Brain microvascular endothelial cell (primary cell): ENCODE data around the gene TUBA3D.
"Not testable (repeated sequence)": the region's sequence is repeated elsewhere in the genome, so short reads cannot be mapped to it uniquely, and the experiment has no call there.

ENCODE experiments used
- DNase-seq: peaks from one replicate; pipeline ENCODE4 v3.0.0-alpha.2; 2020
- H3K27ac ChIP-seq: fragments of 250-450 bp; sonication (Bioruptor Pico); 2 replicates; pipeline ENCODE4 v1.5.1; 2020; ENCODE audit warnings: mild to moderate bottlenecking, moderate library complexity
- H3K27me3 ChIP-seq: fragments of 250-450 bp; sonication (Bioruptor Pico); replicated peaks from 2 replicates; pipeline ENCODE4 v1.5.1; 2020; ENCODE audit warnings: mild to moderate bottlenecking
- H3K36me3 ChIP-seq: fragments of 250-450 bp; sonication (Bioruptor Pico); replicated peaks from 2 replicates; pipeline ENCODE4 v1.5.1; 2020; ENCODE audit warnings: mild to moderate bottlenecking
- H3K4me3 ChIP-seq: 2 replicates; pipeline ENCODE4 v1.5.1; 2011; ENCODE audit warnings: low read depth, mild to moderate bottlenecking, control low read depth, low read length, moderate library complexity
- CTCF ChIP-seq: IDR thresholded peaks from 2 replicates; pipeline ENCODE4 v1.5.1; 2011; ENCODE audit warnings: low read depth, mild to moderate bottlenecking, moderate library complexity, low read length, control low read depth, inconsistent platforms; ENCODE audit errors: missing control alignments
- in situ Hi-C: cut with HindIII; loops from 2 replicates; pipeline ENCODE4 v1.10.0; 2017; ENCODE audit warnings: low sequenced_read_pairs, low pct_ligation_motif_present

The TUBA3D gene

DNA sequence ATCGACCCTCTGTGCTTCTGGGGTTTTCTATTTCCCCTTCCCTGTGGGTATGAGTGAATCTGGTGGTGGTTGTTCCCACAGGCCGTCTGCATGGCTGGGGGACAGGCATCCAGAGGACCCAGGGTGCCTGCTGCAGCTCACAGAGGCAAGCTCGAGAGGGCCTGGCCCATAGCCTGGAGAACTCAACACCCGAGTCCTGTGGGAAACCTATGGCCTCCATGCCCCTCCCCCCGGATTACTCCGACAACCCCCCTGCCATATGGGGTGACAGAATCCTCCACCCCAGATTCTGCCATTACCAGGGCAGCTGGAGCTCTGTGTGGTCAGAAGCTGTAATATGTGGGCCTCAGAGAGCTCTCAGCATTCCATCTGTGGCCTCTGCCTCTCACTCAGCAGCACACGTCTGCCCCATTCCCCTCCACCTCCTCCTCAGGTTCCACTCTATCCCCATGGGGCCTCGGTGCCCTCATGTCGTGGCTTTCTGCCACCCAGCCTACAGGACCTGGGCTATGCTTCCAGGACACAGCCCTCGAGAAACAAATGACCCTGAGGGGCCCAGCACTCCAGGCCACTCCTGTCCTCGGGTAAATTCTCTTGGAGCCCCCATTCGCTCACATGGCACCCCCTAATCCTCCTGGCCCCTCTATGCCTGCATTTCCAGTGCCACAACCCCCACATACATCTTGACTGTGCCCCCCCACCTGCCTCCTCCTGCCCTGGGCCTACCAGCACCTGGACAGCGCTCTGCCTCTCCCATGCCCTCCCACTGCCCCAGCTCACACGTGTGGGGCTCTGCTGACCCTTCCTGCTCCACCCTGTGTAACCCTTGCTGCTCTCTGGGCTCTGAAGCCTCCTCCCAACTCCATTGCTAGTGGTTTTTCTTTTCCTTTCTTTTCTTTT lies 12.6 kb downstream of the TUBA3D start:
- no peak for DNase-seq
- no peak for TF ChIP-seq CTCF
- H3K4me3 ChIP-seq, result no peak overlapping the region
- in situ Hi-C loops, result no loop called here
- H3K27me3 ChIP-seq, result no peaks in the 10 kb centered on the region
- H3K36me3 ChIP-seq, result no peaks in the 10 kb centered on the region
- no peak overlapping the region for H3K27ac ChIP-seq

DNA sequence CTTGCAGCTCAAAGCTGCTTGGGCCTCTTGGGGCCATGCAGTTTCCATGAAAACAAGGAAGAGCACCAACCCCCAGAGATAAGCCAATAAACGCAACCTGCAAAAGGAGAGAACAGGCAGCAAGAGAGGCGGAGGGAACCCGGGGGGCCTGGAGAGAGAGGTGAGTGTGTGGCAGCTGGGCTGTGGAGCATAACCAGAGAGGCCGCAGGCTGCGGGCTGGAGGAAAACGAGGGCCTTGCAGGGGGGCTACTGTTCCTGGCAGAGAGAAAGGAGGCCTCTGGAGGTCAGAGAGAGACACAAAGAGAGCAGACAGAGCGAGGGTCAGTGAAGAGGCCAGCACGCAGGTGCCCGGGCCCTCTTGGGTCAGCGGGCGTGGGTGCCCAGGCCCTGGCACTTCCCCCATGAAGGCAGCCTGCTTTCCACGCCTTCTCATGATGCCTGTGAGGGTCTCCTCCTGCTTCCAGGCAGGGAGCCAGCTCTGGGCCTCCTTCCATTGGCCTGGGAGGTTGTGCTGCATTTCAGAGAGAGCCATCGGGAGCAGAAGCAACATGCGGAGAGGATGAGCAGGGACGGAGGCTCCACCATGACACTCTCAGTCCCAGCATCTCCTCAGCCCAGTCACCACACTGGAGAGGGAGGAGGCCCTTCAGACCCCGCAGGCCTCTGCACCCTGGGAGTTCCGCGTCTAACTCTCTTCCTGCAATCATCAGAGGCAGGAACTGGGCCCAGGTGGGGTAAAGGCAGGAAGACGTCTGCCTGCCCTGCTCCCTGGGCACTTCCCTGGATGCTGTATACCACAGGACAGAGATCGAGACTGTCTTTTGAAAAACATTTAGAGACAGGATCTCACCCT lies 14.9 kb downstream of the TUBA3D start:
- peak overlapping the region; percentile 62 for H3K4me3 ChIP-seq
- H3K27me3 ChIP-seq, DNase-seq, H3K27ac ChIP-seq, H3K36me3 ChIP-seq, in situ Hi-C loops: not testable (repeated sequence)

- H3K27me3 ChIP-seq, H3K27ac ChIP-seq, DNase-seq, H3K36me3 ChIP-seq, in situ Hi-C loops: not testable (repeated sequence)
- peak overlapping the region; percentile 62 for H3K4me3 ChIP-seq
Measured at GRCh38 chr2:131491469-131491836, 15.5 kb downstream of the TUBA3D start.

- Histone ChIP-seq H3K27ac (peak within 1 kb of the TSS; percentile 74), H3K4me3 (peak within 1 kb of the TSS; percentile 79)
- H3K36me3 ChIP-seq, H3K27me3 ChIP-seq, in situ Hi-C loops, DNase-seq: not testable (repeated sequence)
Measured at GRCh38 chr2:131492015-131492417, 16.1 kb downstream of the TUBA3D start, which contains the start of gene MZT2A. TSS of gene MZT2A (minus strand) at chr2:131492397. CDS start at chr2:131492376, 21 bp downstream.

GRCh38 chr2:131492418-131493198 lies 16.7 kb downstream of the TUBA3D start:
- DNase-seq, result peak; percentile 89
- peak; percentile 83 for TF ChIP-seq CTCF
- Histone ChIP-seq H3K36me3 (no peaks in the 10 kb centered on the region), H3K4me3 (peak overlapping the region; percentile 79), H3K27me3 (no peaks in the 10 kb centered on the region), H3K27ac (peak overlapping the region; percentile 74)
- in situ Hi-C loops, result no loop called here

DNA sequence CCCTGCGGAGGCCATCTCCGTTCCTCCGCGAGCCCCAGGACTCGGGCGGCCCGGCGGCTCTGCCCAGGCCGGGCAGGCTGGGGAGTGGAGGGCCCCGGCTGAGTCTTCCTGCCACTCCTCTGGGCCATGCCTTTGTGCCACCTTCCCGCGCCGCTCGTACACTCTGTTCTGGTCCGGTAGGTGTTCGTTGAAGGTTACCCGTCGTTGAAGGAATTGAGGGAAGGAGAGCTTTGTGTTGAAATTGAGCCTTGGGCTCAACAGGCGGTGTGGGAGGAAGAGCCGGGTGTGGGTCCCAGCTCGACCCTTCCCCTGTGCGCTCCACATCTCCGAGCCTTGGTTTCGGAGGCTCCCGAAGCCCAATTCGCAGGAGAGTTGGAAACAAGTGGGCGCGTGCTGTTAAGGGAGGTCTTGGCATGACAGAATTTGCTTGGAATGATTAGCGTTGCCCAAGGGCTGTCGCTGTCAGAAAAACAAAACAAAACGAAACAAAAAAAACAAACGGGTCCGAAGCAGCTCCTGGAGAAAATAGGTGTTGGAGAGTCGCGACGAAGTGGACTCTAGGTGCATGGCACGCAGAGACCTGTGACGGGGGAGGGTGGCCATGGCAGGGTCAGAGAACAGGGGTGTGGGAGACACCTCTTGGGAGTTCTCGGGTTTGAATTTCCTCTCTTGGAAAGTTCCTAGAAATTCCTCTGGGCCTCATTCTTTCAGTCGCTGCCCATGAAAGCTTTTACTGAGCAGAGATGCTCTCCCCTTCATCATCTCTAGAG lies 17.5 kb downstream of the TUBA3D start:
- Histone ChIP-seq H3K27me3 (no peaks in the 10 kb centered on the region), H3K4me3 (peak overlapping the region; percentile 79), H3K36me3 (no peaks in the 10 kb centered on the region), H3K27ac (peak overlapping the region; percentile 74)
- no peak for TF ChIP-seq CTCF
- in situ Hi-C loops, result no loop called here
- peak; percentile 7 for DNase-seq

DNA sequence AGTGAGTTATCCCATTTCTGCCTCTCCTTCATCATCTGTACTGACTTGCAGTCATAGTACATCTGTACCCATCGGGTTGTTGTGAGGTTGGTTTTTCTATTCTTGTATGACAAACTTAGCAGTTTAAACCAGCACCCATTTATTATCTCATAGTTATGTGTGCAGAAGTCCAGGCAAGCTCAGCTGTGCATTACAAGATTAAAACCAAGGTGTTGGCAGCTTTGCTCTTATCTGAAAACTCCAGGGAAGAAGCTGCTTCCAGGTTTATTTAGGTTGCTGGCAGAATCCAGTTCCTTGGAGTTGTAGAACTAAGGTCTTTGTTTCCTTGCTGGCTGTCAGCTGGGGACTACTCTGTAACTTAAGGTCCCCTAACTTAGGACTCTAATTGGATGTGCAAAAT lies 19.6 kb downstream of the TUBA3D start:
- H3K27ac ChIP-seq, in situ Hi-C loops, DNase-seq, H3K4me3 ChIP-seq, H3K27me3 ChIP-seq, H3K36me3 ChIP-seq: not testable (repeated sequence)

GRCh38 chr2:131498321-131498973 lies 22.5 kb downstream of the TUBA3D start:
- in situ Hi-C loops, H3K36me3 ChIP-seq, H3K27me3 ChIP-seq, H3K27ac ChIP-seq, H3K4me3 ChIP-seq: not testable (repeated sequence)
- peak; percentile 43 for DNase-seq

DNA sequence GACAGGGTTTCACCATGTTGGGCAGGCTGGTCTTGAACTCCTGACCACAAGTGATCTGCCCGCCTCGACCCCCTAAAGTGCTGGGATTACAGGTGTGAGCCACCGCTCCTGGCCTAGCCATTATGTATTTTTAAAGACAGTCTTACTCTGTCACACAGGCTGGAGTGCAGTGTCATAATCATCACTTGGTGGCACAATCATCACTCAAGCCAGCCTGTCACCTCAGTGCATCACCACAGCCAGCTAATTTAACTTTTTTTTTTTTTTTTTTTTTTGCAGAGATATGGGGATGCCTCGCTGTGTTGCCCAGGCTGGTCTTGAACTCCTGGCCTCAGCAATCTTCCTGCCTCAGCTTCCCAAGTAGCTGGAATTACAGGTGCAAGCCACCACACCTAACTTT lies 27.7 kb downstream of the TUBA3D start:
- H3K36me3 ChIP-seq, H3K4me3 ChIP-seq, H3K27ac ChIP-seq, H3K27me3 ChIP-seq, in situ Hi-C loops, DNase-seq: not testable (repeated sequence)
